ENCODE data around the gene CLMP.

- TF ChIP-seq, protein P1, sequence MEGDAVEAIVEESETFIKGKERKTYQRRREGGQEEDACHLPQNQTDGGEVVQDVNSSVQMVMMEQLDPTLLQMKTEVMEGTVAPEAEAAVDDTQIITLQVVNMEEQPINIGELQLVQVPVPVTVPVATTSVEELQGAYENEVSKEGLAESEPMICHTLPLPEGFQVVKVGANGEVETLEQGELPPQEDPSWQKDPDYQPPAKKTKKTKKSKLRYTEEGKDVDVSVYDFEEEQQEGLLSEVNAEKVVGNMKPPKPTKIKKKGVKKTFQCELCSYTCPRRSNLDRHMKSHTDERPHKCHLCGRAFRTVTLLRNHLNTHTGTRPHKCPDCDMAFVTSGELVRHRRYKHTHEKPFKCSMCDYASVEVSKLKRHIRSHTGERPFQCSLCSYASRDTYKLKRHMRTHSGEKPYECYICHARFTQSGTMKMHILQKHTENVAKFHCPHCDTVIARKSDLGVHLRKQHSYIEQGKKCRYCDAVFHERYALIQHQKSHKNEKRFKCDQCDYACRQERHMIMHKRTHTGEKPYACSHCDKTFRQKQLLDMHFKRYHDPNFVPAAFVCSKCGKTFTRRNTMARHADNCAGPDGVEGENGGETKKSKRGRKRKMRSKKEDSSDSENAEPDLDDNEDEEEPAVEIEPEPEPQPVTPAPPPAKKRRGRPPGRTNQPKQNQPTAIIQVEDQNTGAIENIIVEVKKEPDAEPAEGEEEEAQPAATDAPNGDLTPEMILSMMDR (IDR thresholded peaks at IDR 0.05; ENCODE audit: low read length) = no peak
- TF ChIP-seq EZH2 (IDR thresholded peaks at IDR 0.05; ENCODE audit: borderline replicate concordance, low read length) = no peak
Observed at GRCh38 chr11:123188508-123189165, 6.4 kb downstream of the CLMP start.
